ENCODE data around the gene KIF13A.
"Not testable (repeated sequence)": the region's sequence is repeated elsewhere in the genome, so short reads cannot be mapped to it uniquely, and the experiment has no call there.

Gene KIF13A

DNA sequence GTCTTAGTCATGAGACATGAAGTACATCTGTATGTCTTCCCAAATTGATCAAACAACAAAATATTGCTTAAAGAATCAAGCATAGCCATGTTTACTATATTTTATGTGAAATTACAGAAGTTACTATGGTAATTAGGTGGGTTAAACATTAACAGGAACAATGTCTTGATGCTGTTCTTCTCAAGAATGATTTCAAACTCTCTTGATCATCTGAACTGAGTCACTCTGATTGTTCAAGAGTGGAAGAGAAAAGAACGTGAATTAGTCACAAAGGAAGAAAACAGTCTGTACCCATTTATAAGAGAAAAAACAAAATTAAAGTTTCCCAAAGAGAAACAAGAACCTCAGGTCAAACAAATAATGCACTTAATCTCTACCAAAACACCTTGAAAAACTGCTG, 218.6 kb downstream of the KIF13A start:
- DNase-seq, result no peak

GRCh38 chr6:17768388-17768787, 219.0 kb downstream of the KIF13A start:
- DNase-seq, result peak; percentile 3

DNA sequence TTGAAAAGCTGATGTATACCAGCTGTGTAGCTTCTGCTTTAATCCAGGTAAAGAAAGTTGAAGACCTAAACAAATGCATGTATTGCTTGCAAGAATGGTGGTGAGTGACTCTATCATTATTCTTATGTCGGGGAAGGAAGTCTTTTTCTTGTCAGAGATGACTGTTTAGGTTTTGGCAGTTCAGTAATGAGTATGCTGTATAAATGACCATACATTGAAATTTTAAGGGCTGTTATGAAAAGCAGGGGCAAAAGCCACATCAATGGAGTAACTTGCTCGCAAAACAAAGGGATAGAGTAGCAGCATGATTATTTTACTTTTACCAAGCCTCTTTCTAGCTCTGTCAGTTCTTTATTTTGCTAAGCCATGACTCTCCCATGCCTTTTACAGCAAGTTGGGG, 224.8 kb downstream of the KIF13A start:
- DNase-seq, result no peak

DNA sequence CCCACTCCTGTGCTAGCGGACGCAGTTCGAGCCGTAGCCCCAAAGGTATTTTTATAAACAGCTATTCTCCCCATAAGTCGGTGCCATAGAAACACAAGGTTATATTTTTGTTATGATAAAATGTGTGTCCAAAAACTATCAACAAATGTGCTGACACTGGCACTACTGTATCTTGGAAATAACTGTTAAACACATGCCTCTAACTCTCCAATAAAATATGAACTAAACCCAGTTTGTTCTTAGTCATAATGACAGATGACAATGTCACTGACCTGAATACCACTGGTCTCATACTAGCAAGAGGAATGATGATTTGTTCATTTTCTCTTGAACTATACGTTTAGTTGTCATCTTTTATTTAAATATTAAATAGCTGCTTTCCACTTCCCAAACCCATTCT, 229.3 kb downstream of the KIF13A start:
- DNase-seq, result no peak

GRCh38 chr6:17754254-17754653, 233.2 kb downstream of the KIF13A start:
- no peak for DNase-seq

DNA sequence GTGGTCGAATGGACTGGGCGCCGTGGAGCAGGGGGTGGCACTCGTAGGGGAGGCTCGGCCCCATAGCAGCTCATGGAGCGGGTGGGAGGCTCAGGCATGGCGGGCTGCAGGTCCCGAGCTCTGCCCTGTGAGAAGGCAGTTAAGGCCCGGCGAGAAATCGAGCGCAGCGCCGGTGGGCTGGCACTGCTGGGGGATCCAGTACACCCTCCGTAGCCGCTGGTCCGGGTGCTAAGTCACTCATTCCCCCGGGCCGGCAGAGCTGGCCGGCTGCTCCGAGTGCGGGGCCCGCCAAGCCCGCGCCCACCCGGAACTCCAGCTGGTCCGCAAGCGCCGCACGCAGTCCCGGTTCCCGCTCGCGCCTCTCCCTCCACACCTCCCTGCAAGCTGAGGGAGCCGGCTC, 242.1 kb downstream of the KIF13A start:
- DNase-seq, result not testable (repeated sequence)

DNA sequence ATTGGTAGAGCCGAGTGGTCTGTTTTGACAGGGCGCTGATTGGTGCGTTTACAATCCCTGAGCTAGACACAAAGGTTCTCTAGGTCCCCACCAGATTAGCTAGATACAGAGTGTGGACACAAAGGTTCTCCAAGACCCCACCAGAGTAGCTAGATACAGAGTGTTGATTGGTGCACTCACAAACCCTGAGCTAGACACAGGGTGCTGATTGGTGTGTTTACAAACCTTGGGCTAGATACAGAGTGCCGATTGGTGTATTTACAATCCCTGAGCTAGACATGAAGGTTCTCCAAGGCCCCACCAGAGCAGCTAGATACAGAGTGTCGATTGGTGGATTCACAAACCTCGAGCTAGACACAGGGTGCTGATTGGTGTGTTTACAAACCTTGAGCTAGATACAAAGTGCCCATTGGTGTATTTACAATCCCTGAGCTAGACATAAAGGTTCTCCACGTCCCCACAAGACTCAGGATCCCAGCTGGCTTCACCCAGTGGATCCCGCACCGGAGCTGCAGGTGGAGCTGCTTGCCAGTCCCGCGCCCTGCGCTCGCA, 242.6 kb downstream of the KIF13A start:
- not testable (repeated sequence) for DNase-seq

DNA sequence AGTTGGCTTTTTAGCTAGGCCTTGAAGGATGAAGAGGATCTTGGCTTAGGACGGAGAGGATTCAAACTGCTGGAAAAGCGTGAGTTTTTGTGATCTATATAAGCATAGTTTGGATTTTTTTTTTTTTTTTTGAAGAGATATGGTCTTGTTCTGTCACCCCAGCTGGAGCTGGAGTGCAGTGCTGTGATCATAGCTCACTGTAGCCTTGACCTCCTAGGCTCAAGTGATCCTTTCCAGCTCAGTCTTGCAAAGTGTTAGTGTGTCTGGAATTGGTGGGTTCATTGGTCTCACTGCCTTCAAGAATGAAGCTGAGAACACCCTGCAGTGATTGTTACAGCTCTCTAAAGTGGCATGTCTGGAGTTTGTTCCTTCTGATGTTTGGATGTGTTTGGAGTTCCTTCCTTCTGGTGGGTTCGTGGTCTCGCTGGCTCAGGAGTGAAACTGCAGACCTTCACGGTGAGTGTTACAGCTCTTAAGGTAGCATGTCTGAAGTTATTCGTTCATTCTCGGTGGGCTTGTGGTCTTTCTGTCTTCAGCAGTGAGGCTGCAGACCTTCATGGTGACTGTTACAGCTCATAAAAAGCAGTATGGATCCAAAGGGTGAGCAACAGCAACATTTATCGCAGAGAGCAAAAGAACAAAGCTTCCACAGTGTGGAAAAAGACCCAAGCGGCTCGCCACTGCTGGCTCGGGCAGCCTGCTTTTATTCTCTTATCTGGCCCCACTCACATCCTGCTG, 243.2 kb downstream of the KIF13A start:
- DNase-seq, result no peak

- peak; percentile 9 for DNase-seq
Measured at GRCh38 chr6:17741507-17741906, 245.9 kb downstream of the KIF13A start.

GRCh38 chr6:17740559-17741220, 246.7 kb downstream of the KIF13A start:
- peak; percentile 49 for DNase-seq

DNA sequence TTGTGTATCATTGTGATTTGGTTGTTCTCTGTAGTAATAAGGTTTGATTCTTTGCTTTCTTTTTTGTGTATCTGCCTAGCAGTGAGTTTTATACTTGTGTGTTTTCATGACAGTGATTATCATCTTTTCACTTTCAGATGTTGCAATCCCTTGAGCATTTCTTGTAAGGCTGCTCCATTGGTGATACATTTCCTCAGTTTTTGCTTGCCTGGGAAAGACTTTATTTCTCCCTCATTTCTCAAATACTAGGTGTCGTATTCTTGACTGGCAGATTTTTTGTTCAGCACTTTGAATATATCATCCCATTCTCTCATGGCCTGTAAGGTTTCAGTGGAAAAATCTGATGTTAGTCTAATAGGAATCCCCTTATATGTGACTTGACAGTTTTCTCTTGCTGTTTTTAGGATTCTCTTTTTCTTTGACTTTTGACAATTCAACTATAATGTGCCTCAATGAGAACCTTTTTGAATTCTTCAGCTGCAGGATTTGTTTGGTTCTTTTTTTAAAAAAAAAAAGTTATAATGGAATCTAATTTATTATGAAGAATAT, 249.7 kb downstream of the KIF13A start:
- no peak for DNase-seq

DNA sequence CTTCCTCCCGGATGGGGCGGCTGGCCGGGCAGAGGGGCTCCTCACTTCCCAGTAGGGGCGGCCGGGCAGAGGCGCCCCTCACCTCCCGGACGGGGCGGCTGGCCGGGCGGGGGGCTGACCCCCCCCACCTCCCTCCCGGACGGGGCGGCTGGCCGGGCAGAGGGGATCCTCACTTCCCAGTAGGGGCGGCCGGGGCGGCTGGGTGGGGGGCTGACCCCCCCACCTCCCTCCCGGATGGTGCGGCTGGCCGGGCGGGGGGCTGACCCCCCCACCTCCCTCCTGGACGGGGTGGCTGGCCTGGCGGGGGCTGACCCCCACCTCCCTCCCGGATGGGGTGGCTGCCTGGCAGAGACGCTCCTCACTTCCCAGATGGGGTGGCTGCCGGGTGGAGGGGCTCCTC, 252.1 kb downstream of the KIF13A start:
- not testable (repeated sequence) for DNase-seq

DNA sequence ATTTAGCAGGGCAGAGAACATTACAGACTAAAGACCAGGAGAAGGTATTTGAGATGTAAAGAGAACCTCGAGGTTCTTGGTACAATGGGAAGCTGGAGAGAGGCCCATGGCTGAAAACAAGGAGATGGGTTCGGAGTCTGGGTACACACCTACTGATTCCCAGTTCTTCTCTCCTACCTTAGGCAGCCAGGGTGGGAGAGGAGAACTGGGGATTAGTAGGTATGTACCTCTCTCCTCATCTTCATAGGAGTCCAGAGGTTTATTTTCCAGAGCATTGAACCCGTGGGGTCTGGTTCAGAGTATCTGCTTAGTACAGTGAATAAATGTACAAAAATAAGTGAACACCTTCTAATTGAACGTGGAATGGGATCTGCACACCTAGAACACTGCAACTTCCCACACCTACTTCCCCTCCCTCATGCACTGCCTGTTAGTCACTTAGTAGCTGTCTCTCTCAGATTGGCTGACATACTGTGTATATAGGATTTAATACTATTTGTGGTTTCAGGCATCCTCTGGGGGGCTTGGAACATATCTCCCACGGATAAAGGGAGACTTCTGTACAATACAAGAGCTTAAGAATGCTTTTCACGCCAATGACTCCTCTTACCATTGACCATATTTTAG, 257.2 kb downstream of the KIF13A start:
- no peak for DNase-seq

DNA sequence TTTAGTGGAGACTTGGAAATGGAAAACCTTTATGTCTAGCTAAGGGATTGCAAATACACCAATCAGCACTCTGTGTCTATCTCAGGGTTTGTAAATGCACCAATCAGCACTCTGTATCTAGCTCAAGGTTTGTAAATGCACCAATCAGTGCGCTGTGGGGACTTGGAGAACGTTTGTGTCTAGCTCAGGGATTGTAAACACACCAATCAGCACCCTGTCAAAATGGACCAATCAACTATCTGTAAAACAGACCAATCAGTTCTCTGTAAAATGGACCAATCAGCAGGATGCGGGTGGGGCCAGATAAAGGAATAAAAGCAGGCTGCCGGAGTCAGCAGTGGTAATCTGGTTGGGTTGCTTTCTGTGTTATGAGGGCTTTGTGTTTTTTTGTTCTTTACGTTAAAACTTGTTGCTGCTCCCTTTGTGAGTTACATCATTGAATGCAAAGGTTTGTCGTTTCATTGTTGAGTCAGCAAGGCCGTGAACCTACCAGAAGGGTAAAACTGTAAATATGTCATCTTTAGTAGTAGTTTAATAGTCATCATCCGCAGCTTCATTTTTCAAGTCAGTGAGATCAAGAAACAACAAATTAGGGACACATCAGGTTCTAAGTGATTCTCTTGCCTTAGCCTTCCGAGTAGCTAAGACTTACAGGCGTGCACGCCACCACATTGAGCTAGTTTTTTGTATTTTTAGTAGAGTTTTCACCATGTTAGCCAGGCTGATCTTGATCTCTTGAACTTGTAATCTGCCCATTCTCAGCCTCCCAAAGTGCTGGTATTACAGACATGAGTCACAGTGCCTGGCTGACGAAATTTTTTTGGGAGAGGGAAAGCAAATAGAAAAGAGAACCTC, 258.0 kb downstream of the KIF13A start:
- DNase-seq, result no peak

DNA sequence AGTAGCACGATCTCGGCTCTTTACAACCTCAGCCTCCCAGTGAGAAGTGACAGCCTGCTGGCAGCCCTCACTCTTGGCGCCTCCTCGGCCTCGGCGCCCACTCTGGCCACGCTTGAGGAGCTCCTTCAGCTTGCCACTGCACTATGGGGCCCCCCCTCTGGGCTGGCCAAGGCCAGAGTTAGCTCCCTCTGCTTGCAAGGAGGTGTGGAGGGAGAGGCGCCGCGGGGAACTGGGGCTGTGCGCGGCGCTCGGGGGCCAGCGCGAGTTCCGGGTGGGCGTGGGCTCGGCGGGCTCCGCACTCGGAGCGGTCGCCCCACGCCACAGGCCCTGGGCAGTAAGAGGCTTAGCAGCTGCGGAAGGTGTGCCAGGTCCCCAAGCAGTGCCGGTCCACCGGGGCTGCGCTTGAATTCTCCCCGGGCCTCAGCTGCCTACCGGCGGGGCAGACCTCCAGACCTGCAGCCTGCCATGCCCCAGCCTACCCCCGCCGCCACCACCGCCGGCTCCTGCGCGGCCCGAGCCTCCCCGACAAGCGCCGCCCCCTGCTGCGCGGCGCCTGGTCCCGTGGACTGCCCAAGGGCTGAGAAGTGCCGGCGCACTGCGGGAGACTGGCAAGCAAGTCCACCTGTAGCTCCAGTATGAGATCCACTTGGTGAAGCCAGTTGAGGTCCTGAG, 258.7 kb downstream of the KIF13A start:
- no peak for DNase-seq

DNA sequence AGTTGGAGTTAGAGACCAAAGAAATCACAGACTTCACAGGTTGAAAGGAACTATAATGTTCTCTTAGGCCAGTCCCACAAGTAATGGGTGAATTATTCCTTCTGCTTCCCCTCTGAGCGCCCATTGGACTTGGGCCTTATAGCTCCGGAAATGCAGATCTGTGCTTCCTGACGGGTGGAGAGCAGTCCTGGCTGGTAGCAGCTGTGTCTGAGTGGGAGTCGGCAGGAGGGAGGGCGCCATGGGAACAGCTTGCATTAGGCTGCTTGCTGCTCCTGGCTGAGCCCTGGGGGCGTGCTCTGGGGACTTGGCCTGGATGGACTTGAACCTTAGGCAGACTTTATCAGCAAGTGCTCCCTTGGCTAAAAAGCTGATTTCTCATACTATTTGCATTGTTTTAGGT, 262.4 kb downstream of the KIF13A start:
- DNase-seq, result peak; percentile 92

- no peak for DNase-seq
Measured at GRCh38 chr6:17724341-17724740, 263.1 kb downstream of the KIF13A start.

DNA sequence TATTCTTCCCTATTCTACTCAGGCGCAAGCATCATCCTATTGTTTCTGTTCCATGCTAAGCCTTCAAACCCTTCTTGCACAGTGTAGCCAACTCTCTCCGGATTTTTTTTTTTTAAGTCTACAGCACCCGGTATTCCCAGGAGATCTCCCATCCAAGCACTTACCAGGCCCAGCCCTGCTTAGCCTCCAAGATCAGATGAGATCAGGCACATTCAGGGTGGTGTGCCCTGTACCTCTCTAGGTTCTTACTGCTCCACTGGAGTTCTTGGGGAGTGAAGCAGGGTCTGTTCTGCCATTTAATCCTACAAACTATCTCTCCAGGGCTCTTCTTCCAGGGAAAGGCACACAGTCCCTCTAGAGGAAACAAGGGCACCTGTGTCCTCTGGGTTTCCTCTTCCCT, 265.8 kb downstream of the KIF13A start:
- no peak for DNase-seq

DNA sequence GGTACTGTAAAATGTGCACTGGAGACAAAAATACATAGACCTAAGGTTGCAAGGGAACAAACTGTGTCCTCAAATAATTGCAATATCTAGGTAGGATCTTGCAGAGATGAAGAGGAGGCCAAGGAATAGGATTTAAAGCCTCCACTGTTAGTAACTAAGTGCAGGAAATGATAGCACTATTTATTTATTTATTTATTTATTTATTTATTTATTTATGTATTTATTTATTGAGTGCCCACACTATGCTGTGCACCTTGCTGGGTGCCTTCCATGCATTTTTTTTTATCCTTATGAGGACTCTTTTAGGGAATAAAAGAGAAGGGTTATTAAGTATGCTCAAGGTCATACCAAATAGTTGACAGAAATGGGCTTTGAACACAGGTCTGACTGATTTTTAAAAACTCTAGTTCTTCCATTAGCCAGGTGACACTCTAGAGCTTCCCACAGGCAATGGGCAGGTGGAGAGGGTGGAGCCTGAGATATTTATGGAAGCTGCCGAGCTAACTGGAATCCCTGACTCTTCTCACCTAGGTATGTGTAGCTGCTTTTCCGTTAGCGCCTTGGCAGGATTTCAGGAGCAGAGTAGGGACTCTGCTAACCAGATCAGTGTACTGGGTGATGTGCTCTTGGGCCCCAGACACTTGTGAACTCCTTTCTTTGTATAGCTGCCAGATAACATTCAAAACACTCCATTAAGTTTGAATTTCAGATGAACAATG, 268.0 kb downstream of the KIF13A start:
- DNase-seq, result peak; percentile 58

DNA sequence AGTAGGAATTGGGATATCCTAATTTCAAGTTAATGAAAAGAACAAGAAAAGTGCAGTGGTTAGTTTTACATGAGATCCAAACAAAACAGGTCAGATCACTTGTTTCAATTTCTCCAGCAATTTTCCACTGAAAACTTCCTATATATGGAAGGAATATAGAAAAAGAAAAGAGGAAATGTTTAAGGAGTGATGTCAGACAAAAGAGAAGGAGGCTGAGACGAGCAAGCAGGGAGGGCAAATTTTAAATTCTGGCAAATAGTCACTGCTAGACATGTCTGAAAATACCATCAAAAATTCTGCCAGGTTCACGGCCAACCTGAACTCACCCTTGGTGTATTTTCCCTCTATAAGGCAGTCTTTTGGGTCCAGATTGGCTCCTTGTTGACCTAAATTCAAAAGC, 271.2 kb downstream of the KIF13A start:
- DNase-seq, result no peak
